HG02943 (cell line): ENCODE results near the gene ILRUN.
"Not testable (repeated sequence)": the region's sequence is repeated elsewhere in the genome, so short reads cannot be mapped to it uniquely, and the experiment has no call there.

ENCODE experiments used
- ATAC-seq: cut with Tn5 transposase; IDR thresholded peaks from one replicate; pipeline ENCODE4 v1.9.1; 2021; ENCODE audit warnings: mild to moderate bottlenecking, low read depth, moderate library complexity; ENCODE audit not compliant: unreplicated experiment

ILRUN gene

GRCh38 chr6:34667481-34668238 lies 28.9 kb downstream of the ILRUN start:
- ATAC-seq: no peak

- ATAC-seq: no peak
Observed at GRCh38 chr6:34665019-34665418, 31.5 kb downstream of the ILRUN start.

GRCh38 chr6:34664256-34664971 lies 32.2 kb downstream of the ILRUN start:
- no peak for ATAC-seq

GRCh38 chr6:34663831-34664255 lies 32.7 kb downstream of the ILRUN start:
- ATAC-seq: no peak

- no peak for ATAC-seq
Observed at GRCh38 chr6:34663371-34663770, 33.2 kb downstream of the ILRUN start.

GRCh38 chr6:34661357-34661756 lies 35.2 kb downstream of the ILRUN start:
- ATAC-seq: no peak

- ATAC-seq: no peak
Observed at GRCh38 chr6:34658605-34659265, 37.8 kb downstream of the ILRUN start.

- not testable (repeated sequence) for ATAC-seq
Observed at GRCh38 chr6:34657979-34658480, 38.5 kb downstream of the ILRUN start.

- no peak for ATAC-seq
Observed at GRCh38 chr6:34657307-34657978, 39.1 kb downstream of the ILRUN start.

- no peak for ATAC-seq
Observed at GRCh38 chr6:34657037-34657306, 39.6 kb downstream of the ILRUN start.

GRCh38 chr6:34656378-34657036 lies 40.1 kb downstream of the ILRUN start:
- peak; percentile 87 for ATAC-seq

GRCh38 chr6:34655876-34656377 lies 40.6 kb downstream of the ILRUN start:
- not testable (repeated sequence) for ATAC-seq

- ATAC-seq: no peak
Observed at GRCh38 chr6:34654061-34654710, 42.4 kb downstream of the ILRUN start.

- ATAC-seq: no peak
Observed at GRCh38 chr6:34652263-34652662, 44.3 kb downstream of the ILRUN start.

- no peak for ATAC-seq
Observed at GRCh38 chr6:34650823-34651222, 45.7 kb downstream of the ILRUN start.

GRCh38 chr6:34650232-34650631 lies 46.3 kb downstream of the ILRUN start:
- not testable (repeated sequence) for ATAC-seq

GRCh38 chr6:34648806-34649205 lies 47.8 kb downstream of the ILRUN start:
- ATAC-seq: no peak
